Thymus (tissue), 11 donors: ENCODE results near the gene PNPLA7. TPM values are rescaled to one million over a fixed set of nuclear protein-coding genes. Genes with fewer than 3 reads are reported as not detected.

Experiments
- DNase-seq, 9 donors: peaks; one replicate each; pipeline ENCODE4 v3.0.0-alpha.2; 2013; ENCODE audit warnings: low spot score in 9 of 9, low read depth in 6 of 9, missing footprints in 1 of 9
- H3K27ac ChIP-seq, 2 donors: one replicate each; pipeline ENCODE4 v1.5.1; 2013; ENCODE audit warnings: control low read depth in 1 of 2, low read depth in 1 of 2, low read length in 1 of 2, mild to moderate bottlenecking in 1 of 2, moderate library complexity in 1 of 2
- H3K27me3 ChIP-seq, 2 donors: one replicate each; pipeline ENCODE4 v1.5.1; 2013; ENCODE audit warnings: low read length in 1 of 2; ENCODE audit not compliant: control insufficient read depth in 2 of 2, insufficient read depth in 1 of 2
- H3K36me3 ChIP-seq, 2 donors: one replicate each; pipeline ENCODE4 v1.5.1; 2013; ENCODE audit warnings: low read length in 1 of 2, mild to moderate bottlenecking in 1 of 2, moderate library complexity in 1 of 2; ENCODE audit not compliant: control insufficient read depth in 2 of 2, insufficient read depth in 2 of 2
- H3K4me1 ChIP-seq, 2 donors: one replicate each; pipeline ENCODE4 v1.5.1; 2013; ENCODE audit warnings: low read length in 2 of 2; ENCODE audit not compliant: control insufficient read depth in 2 of 2, insufficient read depth in 2 of 2
- H3K4me3 ChIP-seq, 2 donors: one replicate each; pipeline ENCODE4 v1.5.1; 2013; ENCODE audit warnings: low read length in 2 of 2, control low read depth in 1 of 2, mild to moderate bottlenecking in 1 of 2
- H3K9me3 ChIP-seq, 2 donors: one replicate each; pipeline ENCODE4 v1.5.1; 2013; ENCODE audit warnings: low read length in 1 of 2, mild to moderate bottlenecking in 1 of 2; ENCODE audit not compliant: control insufficient read depth in 2 of 2, insufficient read depth in 1 of 2
- WGBS: extraction: QIAGEN DNeasy Blood & Tissue Kit; methylation state at CpG from one replicate; pipeline ENCODE4 v1.1.7; 2013; 5-methylcytosine and 5-hydroxymethylcytosine counted together
- polyA plus RNA-seq: library from polyadenylated mRNA; stranded (reverse); fragments of 200-250 nt; gene quantifications from one replicate; pipeline ENCODE4 v1.2.3, GENCODE V29; 2013
- total RNA-seq: library from RNA; stranded (reverse); fragments of 120-200 nt; gene quantifications from one replicate; pipeline ENCODE4 v1.2.4, GENCODE V29; 2013
- donor health status: healthy.

Gene PNPLA7
- total and polyA plus RNA-seq, 2 donors = 1.6 to 11.5 TPM

DNA sequence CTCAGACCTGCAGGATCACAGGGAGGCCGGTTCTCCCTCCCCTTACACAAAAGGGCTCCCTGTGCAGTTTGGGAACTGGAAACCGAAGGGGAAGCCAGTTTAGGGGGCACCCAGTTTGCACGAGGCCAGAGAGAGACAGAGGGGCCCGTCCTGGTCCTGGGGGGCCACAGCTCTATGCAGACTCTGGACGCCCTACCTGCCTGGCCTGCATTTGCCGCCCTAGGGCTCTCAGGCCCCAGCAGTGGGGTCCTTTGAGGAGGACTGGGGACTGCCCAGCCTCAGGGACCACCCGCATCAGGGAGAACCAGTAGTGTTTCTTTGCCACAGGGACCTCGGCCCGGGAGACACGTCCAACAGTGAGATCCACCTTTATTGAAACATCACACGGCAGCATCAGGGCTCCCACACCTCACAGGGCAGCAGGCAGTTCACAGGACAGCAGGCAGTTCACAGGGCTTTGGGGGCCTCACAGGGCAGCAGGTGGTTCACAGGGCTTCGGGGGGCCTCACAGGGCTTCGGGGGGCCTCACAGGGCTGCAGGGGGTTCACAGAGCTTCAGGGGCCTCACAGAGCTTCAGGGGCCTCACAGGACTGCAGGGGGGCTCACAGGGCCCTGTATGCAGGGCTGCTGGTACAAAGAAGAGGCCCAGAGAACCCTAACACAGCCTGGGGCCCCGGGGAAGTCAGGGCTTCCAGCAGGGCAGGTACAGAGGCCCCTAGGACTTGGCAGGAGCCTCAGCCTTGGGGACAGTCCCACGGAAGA lies 90.4 kb downstream of the PNPLA7 start:
- Histone ChIP-seq H3K27me3 (peaks cover 0 to 12% of the 10 kb centered on the region in 2 donors), H3K36me3 (peaks cover 16 to 17% of the 10 kb centered on the region in 2 donors), H3K4me1 (peaks cover 47 to 68% of the 10 kb centered on the region in 2 donors), H3K9me3 (peaks cover 0 to 11% of the 10 kb centered on the region in 2 donors), H3K27ac (peak overlapping the region; percentile 84 to 91), H3K4me3 (peak overlapping the region; percentile 40 to 80)
- 57% methylated on average over 15 of the region's 15 CpGs for WGBS
- DNase-seq = peak in 2 of 9 donors; percentile 18 to 49

DNA sequence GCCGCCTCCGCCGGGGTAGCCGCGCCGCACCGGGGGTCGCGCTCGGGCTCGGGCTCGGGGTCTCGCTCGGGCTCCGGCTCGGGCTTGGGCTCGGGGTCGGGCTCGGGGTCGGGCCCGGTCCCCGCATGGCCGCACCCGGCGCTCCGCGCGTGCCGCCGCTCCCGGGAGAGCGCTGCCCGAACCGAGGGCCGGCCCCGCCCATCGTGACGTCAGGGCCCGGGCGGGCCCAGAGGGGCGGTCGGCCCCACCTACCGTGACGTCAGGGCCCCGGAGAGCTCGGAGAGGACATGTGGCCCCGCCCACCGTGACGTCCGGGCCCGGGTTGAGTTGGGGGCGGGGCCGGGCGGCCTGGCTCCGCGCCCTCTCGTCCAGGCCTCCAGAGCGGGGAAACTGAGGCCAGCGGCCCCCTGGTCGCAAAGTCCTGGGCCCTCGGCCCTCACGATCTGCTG lies 91.0 kb downstream of the PNPLA7 start, which contains the start of gene NSMF:
Gene NSMF (minus strand): TSS at position 183 of the 449 bp plus-strand sequence. CDS start 232 bp downstream, outside the sequence.
- WGBS = 1% methylated on average over 62 of the region's 62 CpGs
- H3K4me1 ChIP-seq = peaks cover 52 to 74% of the 10 kb centered on the region in 2 donors

DNA sequence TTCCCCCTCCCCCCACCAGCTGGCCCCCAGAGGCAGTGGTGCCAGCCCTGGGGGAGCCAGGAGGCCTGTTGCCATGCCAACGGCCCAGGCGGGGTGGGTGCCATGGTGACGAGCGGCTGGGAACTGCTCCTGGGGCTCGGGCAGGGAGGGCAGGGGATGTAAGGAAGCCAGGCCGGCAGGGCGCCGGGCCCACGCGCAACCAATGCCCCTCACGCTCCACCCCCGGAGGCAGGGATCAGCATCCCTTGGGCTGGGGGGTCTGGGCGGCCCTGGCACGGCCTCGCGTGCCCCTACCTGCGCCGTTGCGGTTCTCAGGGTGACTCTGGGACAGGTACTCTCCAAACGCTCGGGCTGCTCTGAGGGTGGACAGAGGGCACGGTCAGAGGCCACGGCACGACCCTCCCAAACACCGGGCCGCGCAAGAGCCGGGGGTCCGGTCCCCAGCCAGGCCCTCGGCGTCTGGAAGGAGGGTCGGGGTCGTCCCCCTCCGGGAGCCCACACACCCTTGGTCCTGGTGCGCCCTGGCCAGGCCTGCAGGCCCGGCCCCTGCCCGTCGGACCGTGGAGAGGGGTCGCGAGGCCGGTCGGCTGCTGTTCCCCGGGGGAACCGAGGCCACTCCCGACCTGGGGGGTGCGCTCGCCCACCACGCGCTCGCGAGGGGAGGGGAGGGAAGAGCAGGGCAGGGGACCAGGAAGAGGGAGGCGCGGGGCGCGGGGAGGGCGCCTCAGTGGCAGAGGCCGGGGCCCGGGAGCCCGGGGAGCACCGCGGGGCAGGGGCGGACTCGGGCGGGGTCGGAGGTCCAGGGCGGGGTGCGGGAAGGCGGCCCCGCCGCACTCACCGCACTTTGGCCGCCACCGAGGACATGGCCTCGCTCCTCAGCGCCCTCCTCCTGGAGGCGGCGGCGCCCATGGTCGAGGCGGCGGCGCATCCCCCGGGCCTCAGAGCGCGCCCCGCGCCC lies 91.7 kb downstream of the PNPLA7 start:
- H3K4me3 ChIP-seq = peak overlapping the region; percentile 34 to 80
- H3K36me3 ChIP-seq = peaks cover 16 to 17% of the 10 kb centered on the region in 2 donors
- peak overlapping the region in 1 of 2 donors; percentile 36 for H3K27ac ChIP-seq
- peaks cover under 1 to 14% of the 10 kb centered on the region in 2 donors for H3K9me3 ChIP-seq
- peaks cover 0 to 12% of the 10 kb centered on the region in 2 donors for H3K27me3 ChIP-seq
- 24% methylated on average over 88 of the region's 88 CpGs for whole genome bisulfite sequencing
- peak in 2 of 9 donors; percentile 28 to 52 for DNase-seq
- H3K4me1 ChIP-seq = peaks cover 53 to 75% of the 10 kb centered on the region in 2 donors

More for the DNA sequence above, 91.0 kb downstream of the PNPLA7 start, which contains the start of gene NSMF:
- H3K36me3 ChIP-seq = peaks cover 16 to 17% of the 10 kb centered on the region in 2 donors
- H3K4me3 ChIP-seq = peak within 1 kb of the TSS; percentile 40 to 80
- peak in 8 of 9 donors; percentile 76 to 94 (median 90) for DNase-seq
- H3K27me3 ChIP-seq = peaks cover 0 to 12% of the 10 kb centered on the region in 2 donors
- H3K27ac ChIP-seq = peak within 1 kb of the TSS; percentile 84 to 91
- peaks cover 0 to 11% of the 10 kb centered on the region in 2 donors for H3K9me3 ChIP-seq

DNA sequence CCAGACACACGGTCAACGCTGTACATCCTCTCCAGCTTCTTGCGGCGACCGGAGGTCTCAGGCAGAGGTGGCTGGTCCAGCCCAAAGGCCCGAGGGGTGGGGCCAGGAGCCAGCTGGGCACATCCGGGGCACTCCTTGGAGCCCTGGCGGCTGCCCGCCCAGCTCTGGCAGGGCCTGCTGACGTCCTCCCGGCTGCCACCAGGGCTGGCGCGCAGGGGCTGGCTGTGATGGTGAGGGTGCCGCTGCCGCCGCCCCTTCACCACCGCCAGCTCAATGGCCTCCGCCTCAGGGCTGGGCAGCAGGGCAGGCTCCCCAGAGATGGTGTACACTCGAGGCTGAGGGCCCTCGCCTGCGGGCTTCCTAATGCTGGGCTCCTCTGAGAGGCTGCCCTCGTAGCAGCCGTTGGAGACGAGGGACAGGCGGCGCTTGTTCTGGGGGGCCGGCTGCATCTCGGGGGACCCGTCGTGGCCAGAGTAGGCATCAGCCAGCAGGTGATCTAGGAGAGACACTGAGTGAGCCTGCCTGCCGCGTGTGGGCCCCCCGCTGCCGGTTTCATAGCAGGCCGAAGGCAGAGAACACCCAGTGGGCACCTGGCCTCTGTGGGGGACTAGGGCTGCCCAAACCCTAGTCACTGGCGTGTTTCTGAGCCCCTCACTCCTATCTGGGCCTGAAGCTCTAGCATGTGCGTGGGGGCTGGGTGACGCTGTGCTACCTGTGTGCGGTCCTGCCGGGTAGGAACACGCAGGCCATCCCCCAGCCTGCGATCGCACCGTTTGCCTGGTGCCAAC lies 92.6 kb downstream of the PNPLA7 start:
- peaks cover 44 to 70% of the 10 kb centered on the region in 2 donors for H3K4me1 ChIP-seq
- peaks cover 0 to 12% of the 10 kb centered on the region in 2 donors for H3K27me3 ChIP-seq
- peak overlapping the region in 1 of 2 donors; percentile 34 for H3K4me3 ChIP-seq
- H3K27ac ChIP-seq = no peak overlapping the region
- peaks cover 1 to 22% of the 10 kb centered on the region in 2 donors for H3K9me3 ChIP-seq
- DNase-seq = no peak
- peaks cover 16 to 17% of the 10 kb centered on the region in 2 donors for H3K36me3 ChIP-seq
- WGBS = 95% methylated on average over 44 of the region's 44 CpGs

DNA sequence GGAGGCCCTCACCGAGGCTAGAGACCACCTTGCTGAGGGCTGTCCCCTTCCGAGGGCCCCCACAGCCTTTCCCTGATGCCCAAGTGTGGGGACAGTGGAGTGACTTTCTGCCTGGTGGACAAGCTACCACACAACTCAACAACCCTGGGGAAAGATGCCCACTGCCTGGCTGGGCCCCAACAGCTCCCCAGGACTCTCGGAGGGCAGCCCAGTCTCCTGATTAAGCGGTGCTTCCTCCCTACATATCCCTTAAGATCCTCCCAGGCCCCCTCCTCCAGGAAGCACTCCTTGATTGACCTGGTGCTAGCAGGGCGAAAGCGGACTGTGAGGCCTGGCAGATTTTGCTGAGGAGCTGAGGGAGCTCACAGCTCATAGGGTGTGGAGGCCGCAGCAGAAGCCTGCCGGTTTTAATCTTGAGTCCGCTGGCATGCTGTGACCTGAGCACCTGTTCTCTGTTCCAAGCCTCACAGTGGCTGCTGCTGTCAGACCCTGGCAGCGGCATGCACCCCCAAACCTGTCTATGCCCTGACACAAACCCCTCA lies 93.3 kb downstream of the PNPLA7 start:
- no peak overlapping the region for H3K4me3 ChIP-seq
- H3K36me3 ChIP-seq = peaks cover 16 to 17% of the 10 kb centered on the region in 2 donors
- peaks cover 40 to 67% of the 10 kb centered on the region in 2 donors for H3K4me1 ChIP-seq
- H3K27ac ChIP-seq = no peak overlapping the region
- peaks cover 0 to 12% of the 10 kb centered on the region in 2 donors for H3K27me3 ChIP-seq
- DNase-seq = no peak
- 97% methylated on average over 10 of the region's 10 CpGs for WGBS
- peaks cover 1 to 24% of the 10 kb centered on the region in 2 donors for H3K9me3 ChIP-seq

- H3K9me3 ChIP-seq = peaks cover 1 to 24% of the 10 kb centered on the region in 2 donors
- peaks cover 35 to 60% of the 10 kb centered on the region in 2 donors for H3K4me1 ChIP-seq
- peaks cover 0 to 12% of the 10 kb centered on the region in 2 donors for H3K27me3 ChIP-seq
- no peak for DNase-seq
- H3K27ac ChIP-seq = no peak overlapping the region
- WGBS = 92% methylated on average over 12 of the region's 12 CpGs
- peaks cover 16 to 17% of the 10 kb centered on the region in 2 donors for H3K36me3 ChIP-seq
- H3K4me3 ChIP-seq = no peak overlapping the region
These were observed 93.9 kb downstream of the PNPLA7 start for GRCh38 chr9:137456061-137456863.

DNA sequence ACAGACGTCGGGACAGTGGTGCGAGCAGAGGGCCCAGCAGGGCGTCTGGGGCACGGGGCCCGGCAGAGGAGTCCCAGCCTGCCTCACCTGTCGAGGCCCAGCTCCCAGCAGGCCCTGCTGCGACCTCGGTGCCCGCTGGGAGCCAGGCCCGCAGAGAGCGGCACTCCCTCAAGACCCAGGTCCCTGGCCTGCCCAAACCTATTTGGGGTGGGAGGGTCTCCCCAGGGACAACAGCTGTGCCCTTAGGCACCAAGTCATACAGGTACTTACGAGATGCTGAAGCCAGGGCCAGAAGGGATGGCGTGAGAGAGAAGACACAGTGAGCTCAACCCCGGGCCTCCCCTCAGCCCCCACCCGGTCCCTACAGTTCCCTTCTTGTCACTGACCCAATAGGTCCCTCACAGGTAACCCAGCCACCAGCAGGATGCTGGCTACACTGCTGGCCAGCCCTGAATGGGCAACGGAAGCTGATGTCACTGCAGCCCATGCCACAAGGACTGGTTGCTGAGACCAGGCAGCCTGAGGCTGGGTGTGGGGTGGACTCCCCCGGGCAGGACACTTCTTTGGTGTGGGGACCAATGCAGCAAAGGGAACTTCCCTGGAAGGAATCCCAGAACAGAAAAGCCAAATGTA lies 94.7 kb downstream of the PNPLA7 start:
- no peak for DNase-seq
- Histone ChIP-seq H3K27me3 (peaks cover 0 to 12% of the 10 kb centered on the region in 2 donors), H3K4me3 (no peak overlapping the region), H3K27ac (no peak overlapping the region), H3K4me1 (peaks cover 28 to 52% of the 10 kb centered on the region in 2 donors), H3K9me3 (peaks cover 1 to 24% of the 10 kb centered on the region in 2 donors), H3K36me3 (peaks cover 16 to 17% of the 10 kb centered on the region in 2 donors)
- WGBS = 97% methylated on average over 18 of the region's 18 CpGs
